GM12878 (cell line): Measurements from ENCODE around the gene BEND7. TPM values are rescaled to one million over a fixed set of nuclear protein-coding genes. Genes with fewer than 3 reads are reported as not detected.
A peak's percentile ranks its signal among the peaks of the same experiment; 100 is the strongest.

ENCODE experiments used
- ATAC-seq: fragments of 200-7000 bp; cut with Tn5 transposase; 3 replicates; pipeline ENCODE4 v1.9.1; 2020; ENCODE audit warnings: mild to moderate bottlenecking, moderate library complexity
- BruUV-seq: library from RNA; stranded (reverse); fragments of 400-500 nt; replicated peaks from 2 replicates; lab custom pipeline; 2021; lab: Mats Ljungman, UMichigan
- CTCF ChIA-PET: fragments of 300-600 bp; sonication (Branson Sonifier 250); formaldehyde crosslinking; extraction: SDS; loops from one replicate; lab custom pipeline; 2021; ENCODE audit warnings: inconsistent platforms; lab: Yijun Ruan, JAX
- POLR2A ChIA-PET: fragments of 350-600 bp; formaldehyde crosslinking; extraction: SDS; loops from one replicate; lab custom pipeline; 2021; ENCODE audit warnings: inconsistent platforms; lab: Charles Lee
- RAD21 ChIA-PET: fragments of 300-600 bp; sonication (Branson Sonifier 250); formaldehyde crosslinking; loops from one replicate; lab custom pipeline; 2023; ENCODE audit warnings: antibody characterized with exemption; ENCODE audit not compliant: unreplicated experiment; lab: Charles Lee
- SMC1A ChIA-PET: fragments of 300-600 bp; sonication (Branson Sonifier 250); formaldehyde crosslinking; loops from one replicate; lab custom pipeline; 2023; ENCODE audit not compliant: unreplicated experiment, uncharacterized antibody; lab: Charles Lee
- DNase-seq: peaks from one replicate; pipeline ENCODE4 v3.0.0-alpha.2; 2011; ENCODE audit warnings: low read depth, low spot score
- FAIRE-seq: peaks from 3 replicates; lab custom pipeline; 2011; peaks lifted over from hg19 to GRCh38; lab: Jason Lieb, UNC
- H2AFZ ChIP-seq: 2 replicates; pipeline ENCODE4 v1.6.0; 2011; ENCODE audit warnings: low read depth, low read length, control low read depth; ENCODE audit not compliant: control insufficient read depth
- H3K27ac ChIP-seq: 2 replicates; pipeline ENCODE4 v1.5.1; 2011; ENCODE audit warnings: control low read depth; ENCODE audit not compliant: control insufficient read depth, insufficient read depth
- H3K27me3 ChIP-seq, 2 experiments: replicated peaks in 1 of 2; 2 replicates each; pipeline versions ENCODE4 v1.6.0 to v1.6.1; 2011; ENCODE audit warnings: low read length in 1 of 2; ENCODE audit not compliant: control insufficient read depth in 2 of 2, insufficient read depth in 2 of 2
- H3K36me3 ChIP-seq, 2 experiments: 2 replicates each; pipeline ENCODE4 v1.5.1; 2011; ENCODE audit warnings: low read length in 1 of 2; ENCODE audit not compliant: control insufficient read depth in 2 of 2, insufficient read depth in 2 of 2
- H3K4me1 ChIP-seq: 2 replicates; pipeline ENCODE4 v1.6.1; 2011; ENCODE audit warnings: mild to moderate bottlenecking, low read length, moderate library complexity, mixed read lengths; ENCODE audit not compliant: control insufficient read depth, insufficient read depth
- H3K4me2 ChIP-seq: 2 replicates; pipeline ENCODE4 v1.6.0; 2011; ENCODE audit warnings: control low read depth; ENCODE audit not compliant: control insufficient read depth, insufficient read depth
- H3K4me3 ChIP-seq: fragments of 200-600 bp; sonication (generic); 2 replicates; pipeline ENCODE4 v1.5.1; 2016
- H3K79me2 ChIP-seq: 2 replicates; pipeline ENCODE4 v1.6.0; 2011; ENCODE audit warnings: low read length; ENCODE audit not compliant: control insufficient read depth, insufficient read depth
- H3K9ac ChIP-seq: 2 replicates; pipeline ENCODE4 v1.8.0; 2011; ENCODE audit warnings: low read length, control low read depth, mixed read lengths; ENCODE audit not compliant: control insufficient read depth, insufficient read depth
- H3K9me3 ChIP-seq: replicated peaks from 3 replicates; pipeline ENCODE4 v1.5.1; 2011; ENCODE audit warnings: mild to moderate bottlenecking, low read length; ENCODE audit not compliant: control insufficient read depth, insufficient read depth
- H4K20me1 ChIP-seq: 2 replicates; pipeline ENCODE4 v1.6.0; 2011; ENCODE audit not compliant: control insufficient read depth, insufficient read depth
- BCL11A ChIP-seq: IDR thresholded peaks from 2 replicates; pipeline ENCODE4 v1.6.1; 2011; ENCODE audit warnings: low read depth, low read length
- CHD4 ChIP-seq: fragments of 200-600 bp; sonication (generic); IDR thresholded peaks from 2 replicates; pipeline ENCODE4 v1.6.1; 2016; ENCODE audit warnings: mild to moderate bottlenecking
- CTCF ChIP-seq, 3 experiments: IDR thresholded peaks in 2 of 3; conservative IDR thresholded peaks in 1 of 3; 2 replicates each; pipeline ENCODE4 v1.5.1; 2011; ENCODE audit warnings: low read depth in 3 of 3, low read length in 3 of 3, mild to moderate bottlenecking in 3 of 3, control low read depth in 2 of 3, moderate library complexity in 2 of 3, inconsistent platforms in 1 of 3, mixed read lengths in 1 of 3; ENCODE audit not compliant: control insufficient read depth in 2 of 3, insufficient read depth in 1 of 3; ENCODE audit errors: extremely low read depth in 1 of 3
- PRDM15 ChIP-seq: fragments of 450-650 bp; formaldehyde crosslinking; IDR thresholded peaks from 2 replicates; pipeline ENCODE4 v1.4.0; 2020; ENCODE audit warnings: mild to moderate bottlenecking, moderate library complexity
- RAD21 ChIP-seq: IDR thresholded peaks from 2 replicates; pipeline ENCODE4 v1.6.1; 2011; ENCODE audit warnings: mild to moderate bottlenecking, low read depth, low read length, moderate library complexity; ENCODE audit not compliant: insufficient read depth
- RFX5 ChIP-seq: IDR thresholded peaks from 2 replicates; pipeline ENCODE4 v1.6.1; 2011; ENCODE audit warnings: low read depth, low read length, improper control_type of control experiment
- SIN3A ChIP-seq: IDR thresholded peaks from 2 replicates; pipeline ENCODE4 v1.6.1; 2012; ENCODE audit warnings: low read depth, low read length, improper control_type of control experiment
- SMC3 ChIP-seq: IDR thresholded peaks from 2 replicates; pipeline ENCODE4 v1.6.1; 2011; ENCODE audit warnings: low read length, improper control_type of control experiment, borderline replicate concordance
- TCF3 ChIP-seq: IDR thresholded peaks from 2 replicates; pipeline ENCODE4 v1.6.1; 2012; ENCODE audit warnings: low read depth, mild to moderate bottlenecking, low read length, borderline replicate concordance; ENCODE audit not compliant: insufficient read depth
- WGBS: methylation state at CpG from one replicate; pipeline ENCODE4 v1.1.6; 2016; ENCODE audit warnings: low lambda C conversion rate; ENCODE audit not compliant: insufficient replicate concordance, insufficient coverage; ENCODE audit errors: missing lambda C conversion rate; 5-methylcytosine and 5-hydroxymethylcytosine counted together
- in situ Hi-C: fragments of 300-500 bp; cut with MboI; formaldehyde crosslinking; loops from 9 replicates; pipeline ENCODE4 v1.14.3; 2018; ENCODE audit warnings: mixed read lengths
- intact Hi-C: fragments of 100-400 bp; cut with micrococcal nuclease; formaldehyde crosslinking; loops from one replicate; pipeline ENCODE4 v1.14.2; 2022; ENCODE audit not compliant: unreplicated experiment
- polyA plus RNA-seq, 11 experiments: library from polyadenylated mRNA; depleted of rRNA in 4 of 11; unstranded in 6 of 11; stranded (reverse) in 5 of 11; fragments of >200 nt; fragmentation: Nextera tagmentation in 4 of 11; fragmentation: Illumina TruSeq in 1 of 11; extraction: Ambion mirVana in 4 of 11; extraction: Trizol in 1 of 11; gene quantifications; 1 replicate in 1 of 11; 2 replicates in 10 of 11; pipeline versions ENCODE4 v1.2.1 to v1.2.3, GENCODE V29; 2011 to 2016; ENCODE audit warnings: inconsistent platforms in 2 of 11, missing spikeins in 2 of 11, low read depth in 1 of 11
- total RNA-seq, 4 experiments: library from RNA; depleted of rRNA in 3 of 4; stranded (reverse); fragments of >200 nt in 3 of 4; fragmentation: Illumina TruSeq in 1 of 4; extraction: Trizol in 1 of 4; gene quantifications; 2 replicates each; pipeline versions ENCODE4 v1.2.1 to v1.2.3, GENCODE V29; 2013 to 2021

Gene BEND7
- total and polyA plus RNA-seq, 10 of the 15 experiments (the other 5 are each of a cell fraction or from before 2014, with no cell fraction given): not detected

DNA sequence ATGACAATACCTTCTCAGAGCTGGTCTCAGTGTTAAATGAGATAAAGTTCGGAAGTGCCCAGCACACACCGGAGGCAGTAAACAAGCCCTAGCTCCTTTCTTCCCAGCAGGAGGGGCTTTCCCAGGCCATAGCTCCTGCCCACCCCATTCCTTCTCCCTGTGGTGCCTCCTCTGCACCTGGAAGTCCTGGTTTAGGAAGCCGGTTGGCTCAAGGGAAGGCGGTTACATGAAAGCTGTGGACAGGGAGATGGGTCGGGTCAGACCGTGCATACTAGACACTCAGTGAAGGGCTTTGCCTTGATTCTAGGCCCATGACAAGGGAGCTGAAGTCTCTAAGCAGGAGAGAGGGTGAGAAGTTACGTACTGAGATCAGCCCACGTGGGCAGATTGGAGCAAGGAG is 8.6 kb downstream of the BEND7 start (continued):
- TF ChIP-seq PRDM15 (CRISPR knock-in tag): no peak
- no peak for TF ChIP-seq SIN3A
- no peak for TF ChIP-seq BCL11A
- no peak for TF ChIP-seq RFX5
- TF ChIP-seq CHD4: no peak

DNA sequence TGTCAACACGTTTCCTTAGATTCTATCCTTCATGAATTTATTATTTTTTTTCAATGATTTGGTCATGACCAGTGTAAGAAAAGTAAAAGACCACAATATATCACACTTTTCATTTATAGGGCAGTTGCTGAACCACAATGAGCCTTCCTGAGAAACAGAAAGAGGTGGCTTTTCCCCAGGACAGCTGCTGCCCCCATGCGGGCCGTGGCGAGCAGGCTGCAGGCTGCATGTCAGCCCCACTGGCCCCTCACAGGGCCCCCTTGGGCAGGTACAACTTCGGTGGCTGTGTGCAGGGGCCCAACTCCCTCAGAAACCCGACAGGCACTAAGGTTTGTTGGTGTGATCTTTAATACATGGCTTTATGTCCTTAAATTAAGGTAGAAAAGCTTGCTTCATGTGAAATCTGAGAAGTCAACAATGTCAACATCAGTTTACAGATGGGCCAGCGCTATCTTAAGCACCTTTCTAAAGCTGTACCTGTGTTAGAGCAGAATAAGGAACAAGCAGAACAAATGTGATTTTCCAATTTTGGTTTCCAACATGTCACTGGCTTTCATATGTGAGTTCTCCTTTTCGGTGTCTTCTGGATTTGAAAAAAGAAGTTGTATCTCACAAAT is 10.6 kb downstream of the BEND7 start:
- Histone ChIP-seq H3K4me2 (no peak overlapping the region), H3K27me3 (peaks cover 0 to 3% of the 10 kb centered on the region in 2 experiments; a peak in 1 of 4 replicates), H4K20me1 (no peaks in the 10 kb centered on the region), H2AFZ (no peak overlapping the region), H3K36me3 (no peaks in the 10 kb centered on the region), H3K9ac (no peak overlapping the region), H3K4me3 (no peak overlapping the region), H3K79me2 (no peaks in the 10 kb centered on the region), H3K4me1 (no peaks in the 10 kb centered on the region), H3K27ac (no peak overlapping the region), H3K9me3 (no peaks in the 10 kb centered on the region)
- RAD21 ChIA-PET: no interaction called here
- TF ChIP-seq CTCF (IDR thresholded peaks at IDR 0.05 in 2 of 3, conservative IDR thresholded peaks at IDR 0.05 in 1 of 3; ENCODE audit: control insufficient read depth in 2 of 3, extremely low read depth in 1 of 3, insufficient read depth in 1 of 3, low read depth in 3 of 3, low read length in 3 of 3) (peak; percentile 4 to 55 (median 53); a peak in 4 of 6 replicates), RAD21 (peak; percentile 37; the same call in 1 of the 2 replicates), TCF3 (no peak), SMC3 (peak; percentile 41; the same call in 1 of the 2 replicates)
- SMC1A ChIA-PET: interaction anchor here (1.3 kb wide), 1 partner anchor 145 kb away, joined by 3 read pairs; no protein-coding TSS in a partner anchor
- FAIRE-seq (no peak), DNase-seq (no peak), ATAC-seq (peak; percentile 80)
- CTCF ChIA-PET: interaction anchor here (0.7 to 1.3 kb wide), 4 partner anchors 19 to 145 kb away, joined by 3 to 4 read pairs (median 3); no protein-coding TSS in a partner anchor
- WGBS: 23% methylated on average over 8 of the region's 8 CpGs
- BruUV-seq: no TSS peak
- intact Hi-C loops (loop anchor here (1.0 kb wide), 1 partner anchor 146 kb away; no protein-coding TSS in a partner anchor), in situ Hi-C loops (no loop called here)
- POLR2A ChIA-PET: no interaction called here
